Breast epithelium (tissue), 3 donors: ENCODE data around the gene CCDC81.

Experiments used
- POLR2A ChIP-seq: fragments of 450-650 bp; IDR thresholded peaks from one replicate; pipeline ENCODE4 v1.6.1; 2016; ENCODE audit warnings: antibody characterized with exemption, mild to moderate bottlenecking, moderate library complexity
- POLR2AphosphoS5 ChIP-seq, 3 donors: sonication (generic); formaldehyde crosslinking; IDR thresholded peaks; one replicate each; pipeline ENCODE4 v1.6.1; 2017; ENCODE audit warnings: antibody characterized with exemption in 3 of 3
- TF ChIP-seq, protein P1 (sequence below), 3 donors: fragments of 450-650 bp; IDR thresholded peaks; one replicate each; pipeline ENCODE4 v1.5.1; 2016 to 2017; ENCODE audit warnings: antibody characterized with exemption in 3 of 3, mild to moderate bottlenecking in 3 of 3, moderate library complexity in 3 of 3

- TF ChIP-seq, protein P1, sequence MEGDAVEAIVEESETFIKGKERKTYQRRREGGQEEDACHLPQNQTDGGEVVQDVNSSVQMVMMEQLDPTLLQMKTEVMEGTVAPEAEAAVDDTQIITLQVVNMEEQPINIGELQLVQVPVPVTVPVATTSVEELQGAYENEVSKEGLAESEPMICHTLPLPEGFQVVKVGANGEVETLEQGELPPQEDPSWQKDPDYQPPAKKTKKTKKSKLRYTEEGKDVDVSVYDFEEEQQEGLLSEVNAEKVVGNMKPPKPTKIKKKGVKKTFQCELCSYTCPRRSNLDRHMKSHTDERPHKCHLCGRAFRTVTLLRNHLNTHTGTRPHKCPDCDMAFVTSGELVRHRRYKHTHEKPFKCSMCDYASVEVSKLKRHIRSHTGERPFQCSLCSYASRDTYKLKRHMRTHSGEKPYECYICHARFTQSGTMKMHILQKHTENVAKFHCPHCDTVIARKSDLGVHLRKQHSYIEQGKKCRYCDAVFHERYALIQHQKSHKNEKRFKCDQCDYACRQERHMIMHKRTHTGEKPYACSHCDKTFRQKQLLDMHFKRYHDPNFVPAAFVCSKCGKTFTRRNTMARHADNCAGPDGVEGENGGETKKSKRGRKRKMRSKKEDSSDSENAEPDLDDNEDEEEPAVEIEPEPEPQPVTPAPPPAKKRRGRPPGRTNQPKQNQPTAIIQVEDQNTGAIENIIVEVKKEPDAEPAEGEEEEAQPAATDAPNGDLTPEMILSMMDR (IDR thresholded peaks at IDR 0.05), result no peak
- TF ChIP-seq POLR2A, result no peak
- no peak for TF ChIP-seq POLR2AphosphoS5 (IDR thresholded peaks at IDR 0.05)
Measured at GRCh38 chr11:86358720-86359119, 16.0 kb upstream of the CCDC81 start.
